GM18502 (cell line): ENCODE results near the gene SLC38A10.

Experiments used
- ATAC-seq: cut with Tn5 transposase; IDR thresholded peaks from one replicate; pipeline ENCODE4 v1.9.1; 2021; ENCODE audit warnings: mild to moderate bottlenecking; ENCODE audit not compliant: unreplicated experiment, poor library complexity

SLC38A10 gene

GRCh38 chr17:81245665-81246342, 49.3 kb downstream of the SLC38A10 start:
- no peak for ATAC-seq

GRCh38 chr17:81245024-81245664, 50.0 kb downstream of the SLC38A10 start:
- no peak for ATAC-seq

- ATAC-seq = no peak
Observed at GRCh38 chr17:81244358-81245023, 50.6 kb downstream of the SLC38A10 start.

GRCh38 chr17:81243333-81243664, 51.8 kb downstream of the SLC38A10 start:
- no peak for ATAC-seq

- ATAC-seq = no peak
Observed at GRCh38 chr17:81242421-81243332, 52.4 kb downstream of the SLC38A10 start.

GRCh38 chr17:81241648-81242420, 53.3 kb downstream of the SLC38A10 start:
- ATAC-seq = no peak

- ATAC-seq = no peak
Observed at GRCh38 chr17:81241203-81241602, 53.9 kb downstream of the SLC38A10 start.

- no peak for ATAC-seq
Observed at GRCh38 chr17:81240761-81241160, 54.3 kb downstream of the SLC38A10 start.

GRCh38 chr17:81239714-81240555, 55.2 kb downstream of the SLC38A10 start:
- no peak for ATAC-seq

GRCh38 chr17:81238815-81239713, 56.0 kb downstream of the SLC38A10 start, which contains the start of the genes NDUFAF8 and TEPSIN:
NDUFAF8 (plus strand) TSS chr17:81239318; CDS start chr17:81239364, 46 bp downstream.
TEPSIN (minus strand) TSS chr17:81239055; CDS start chr17:81239033, 22 bp downstream.
- peak; percentile 91 for ATAC-seq

- ATAC-seq = peak; percentile 1
Observed at GRCh38 chr17:81238490-81238814, 56.7 kb downstream of the SLC38A10 start.

- ATAC-seq = no peak
Observed at GRCh38 chr17:81237591-81238489, 57.3 kb downstream of the SLC38A10 start.

GRCh38 chr17:81236784-81237183, 58.3 kb downstream of the SLC38A10 start:
- ATAC-seq = no peak

- ATAC-seq = no peak
Observed at GRCh38 chr17:81235822-81236740, 59.0 kb downstream of the SLC38A10 start.

- ATAC-seq = no peak
Observed at GRCh38 chr17:81234940-81235821, 59.9 kb downstream of the SLC38A10 start.
